Liver (tissue), 3 donors: ENCODE data around the gene ERGIC1.

Experiments
- CTCF ChIP-seq: fragments of 150-350 bp; IDR thresholded peaks from 2 replicates; pipeline ENCODE4 v1.5.1; 2017; ENCODE audit warnings: improper control_type of control experiment, low read depth, low read length; ENCODE audit not compliant: missing input control
- FOXA1 ChIP-seq: IDR thresholded peaks from 2 replicates; pipeline ENCODE4 v1.6.1; 2016; ENCODE audit warnings: antibody characterized with exemption
- GABPA ChIP-seq, 2 donors: IDR thresholded peaks in 1 of 2; conservative IDR thresholded peaks in 1 of 2; 2 replicates each; pipeline ENCODE4 v1.6.1; 2016; ENCODE audit warnings: antibody characterized with exemption in 2 of 2, mild to moderate bottlenecking in 1 of 2, moderate library complexity in 1 of 2
- HNF4A ChIP-seq, 2 donors: conservative IDR thresholded peaks; 2 replicates each; pipeline ENCODE4 v1.6.1; 2016; ENCODE audit warnings: antibody characterized with exemption in 2 of 2, mild to moderate bottlenecking in 2 of 2
- HNF4G ChIP-seq: IDR thresholded peaks from 2 replicates; pipeline ENCODE4 v1.6.1; 2016; ENCODE audit warnings: antibody characterized with exemption
- JUND ChIP-seq, 2 donors: IDR thresholded peaks; 2 replicates each; pipeline ENCODE4 v1.6.1; 2016; ENCODE audit warnings: antibody characterized with exemption in 2 of 2
- RAD21 ChIP-seq, 2 donors: IDR thresholded peaks; 2 replicates each; pipeline ENCODE4 v1.6.1; 2016; ENCODE audit warnings: antibody characterized with exemption in 2 of 2, mild to moderate bottlenecking in 2 of 2
- ZBTB33 ChIP-seq: IDR thresholded peaks from 2 replicates; pipeline ENCODE4 v1.6.1; 2016; ENCODE audit warnings: antibody characterized with exemption
- TF ChIP-seq, protein P1 (sequence below): IDR thresholded peaks from 2 replicates; pipeline ENCODE4 v1.6.1; 2016; ENCODE audit warnings: antibody characterized with exemption
- TF ChIP-seq, protein P2 (sequence below): IDR thresholded peaks from 2 replicates; pipeline ENCODE4 v1.6.1; 2016; ENCODE audit warnings: antibody characterized with exemption, mild to moderate bottlenecking
- donor health status: healthy.
- donor health status: healthy.

GRCh38 chr5:172926008-172926523 lies 92.0 kb downstream of the ERGIC1 start:
- TF ChIP-seq GABPA (IDR thresholded peaks at IDR 0.05 in 1 of 2, conservative IDR thresholded peaks at IDR 0.05 in 1 of 2) (no peak), JUND (IDR thresholded peaks at IDR 0.05) (no peak), RAD21 (IDR thresholded peaks at IDR 0.05) (no peak), CTCF (no peak), HNF4A (conservative IDR thresholded peaks at IDR 0.05) (no peak), FOXA1 (no peak), ZBTB33 (no peak), HNF4G (no peak)
- TF ChIP-seq, protein P1, sequence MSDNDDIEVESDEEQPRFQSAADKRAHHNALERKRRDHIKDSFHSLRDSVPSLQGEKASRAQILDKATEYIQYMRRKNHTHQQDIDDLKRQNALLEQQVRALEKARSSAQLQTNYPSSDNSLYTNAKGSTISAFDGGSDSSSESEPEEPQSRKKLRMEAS, result no peak
- TF ChIP-seq, protein P2, sequence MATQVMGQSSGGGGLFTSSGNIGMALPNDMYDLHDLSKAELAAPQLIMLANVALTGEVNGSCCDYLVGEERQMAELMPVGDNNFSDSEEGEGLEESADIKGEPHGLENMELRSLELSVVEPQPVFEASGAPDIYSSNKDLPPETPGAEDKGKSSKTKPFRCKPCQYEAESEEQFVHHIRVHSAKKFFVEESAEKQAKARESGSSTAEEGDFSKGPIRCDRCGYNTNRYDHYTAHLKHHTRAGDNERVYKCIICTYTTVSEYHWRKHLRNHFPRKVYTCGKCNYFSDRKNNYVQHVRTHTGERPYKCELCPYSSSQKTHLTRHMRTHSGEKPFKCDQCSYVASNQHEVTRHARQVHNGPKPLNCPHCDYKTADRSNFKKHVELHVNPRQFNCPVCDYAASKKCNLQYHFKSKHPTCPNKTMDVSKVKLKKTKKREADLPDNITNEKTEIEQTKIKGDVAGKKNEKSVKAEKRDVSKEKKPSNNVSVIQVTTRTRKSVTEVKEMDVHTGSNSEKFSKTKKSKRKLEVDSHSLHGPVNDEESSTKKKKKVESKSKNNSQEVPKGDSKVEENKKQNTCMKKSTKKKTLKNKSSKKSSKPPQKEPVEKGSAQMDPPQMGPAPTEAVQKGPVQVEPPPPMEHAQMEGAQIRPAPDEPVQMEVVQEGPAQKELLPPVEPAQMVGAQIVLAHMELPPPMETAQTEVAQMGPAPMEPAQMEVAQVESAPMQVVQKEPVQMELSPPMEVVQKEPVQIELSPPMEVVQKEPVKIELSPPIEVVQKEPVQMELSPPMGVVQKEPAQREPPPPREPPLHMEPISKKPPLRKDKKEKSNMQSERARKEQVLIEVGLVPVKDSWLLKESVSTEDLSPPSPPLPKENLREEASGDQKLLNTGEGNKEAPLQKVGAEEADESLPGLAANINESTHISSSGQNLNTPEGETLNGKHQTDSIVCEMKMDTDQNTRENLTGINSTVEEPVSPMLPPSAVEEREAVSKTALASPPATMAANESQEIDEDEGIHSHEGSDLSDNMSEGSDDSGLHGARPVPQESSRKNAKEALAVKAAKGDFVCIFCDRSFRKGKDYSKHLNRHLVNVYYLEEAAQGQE, result no peak
